ENCODE data around the gene NOXO1. TPM values are rescaled to one million over a fixed set of nuclear protein-coding genes. Genes with fewer than 3 reads are reported as not detected.

NOXO1 gene
- 1.2 TPM for total RNA-seq

GRCh38 chr16:1981398-1981836, at the start of gene NOXO1:
NOXO1 (minus strand) TSS chr16:1981469; CDS start chr16:1981179, 290 bp downstream.

GRCh38 chr16:2026461-2027023, 45.3 kb upstream of the NOXO1 start, which contains the start of gene NHERF2:
NHERF2 (plus strand) TSS chr16:2026902; CDS start chr16:2027006, 104 bp downstream.

GRCh38 chr16:2019518-2019920, 38.2 kb upstream of the NOXO1 start, which contains the start of gene NPW:
NPW (plus strand) TSS chr16:2019785.

GRCh38 chr16:2009791-2010510, 28.7 kb upstream of the NOXO1 start, which contains the start of gene ZNF598:
ZNF598 (minus strand) TSS chr16:2009821.

GRCh38 chr16:1989209-1990100, 8.2 kb upstream of the NOXO1 start, which contains the start of gene SYNGR3:
SYNGR3 (plus strand) TSS chr16:1989970; CDS start chr16:1990103, 133 bp downstream.

GRCh38 chr16:1983544-1984346, 2.5 kb upstream of the NOXO1 start, which contains the start of gene GFER:
GFER (plus strand) TSS chr16:1984193; CDS start chr16:1984219, 26 bp downstream.

GRCh38 chr16:1971796-1972489, 9.3 kb downstream of the NOXO1 start, which contains the start of gene TBL3:
TBL3 (plus strand) TSS chr16:1972053; CDS start chr16:1972165, 112 bp downstream.

GRCh38 chr16:1966460-1966859, 14.8 kb downstream of the NOXO1 start, which contains the start of gene RNF151:
RNF151 (plus strand) TSS chr16:1966856; CDS start chr16:1966882, 26 bp downstream.

GRCh38 chr16:1964506-1965395, 16.5 kb downstream of the NOXO1 start, which contains the start of gene RPS2:
RPS2 (minus strand) TSS chr16:1964826; CDS start chr16:1964625, 201 bp downstream.

GRCh38 chr16:1959269-1960039, 21.8 kb downstream of the NOXO1 start, which contains the start of gene NDUFB10:
NDUFB10 (plus strand) TSS chr16:1959538; CDS start chr16:1959625, 87 bp downstream.

GRCh38 chr16:1942810-1943726, 38.2 kb downstream of the NOXO1 start, which contains the start of gene MSRB1:
MSRB1 (minus strand) TSS chr16:1943199; CDS start chr16:1943156, 43 bp downstream.

Small RNA genes within 50 kb of the gene (small RNA-seq; reads per million reads assigned to genes)
- gene AC005363.2, result not detected
- gene RN7SL219P, result not detected
- not detected for gene SNORA10
- not detected for gene SNORA64

Other genes starting within 250 kb of the NOXO1 start
- 23.8 TPM for gene NME3, start 209.9 kb downstream of the NOXO1 start, total RNA-seq
- gene EME2, start 208.7 kb downstream of the NOXO1 start, total RNA-seq, result 12.0 TPM
- 34.4 TPM for gene MRPS34, start 208.3 kb downstream of the NOXO1 start, total RNA-seq
- 44.5 TPM for gene SPSB3, start 198.9 kb downstream of the NOXO1 start, total RNA-seq
- gene NUBP2, start 198.5 kb downstream of the NOXO1 start, total RNA-seq, result 36.2 TPM
- not detected for gene IGFALS, start 187.8 kb downstream of the NOXO1 start, total RNA-seq
- gene HAGH, start 154.6 kb downstream of the NOXO1 start, total RNA-seq, result 67.4 TPM
- gene FAHD1, start 154.3 kb downstream of the NOXO1 start, total RNA-seq, result 44.3 TPM
- 1.8 TPM for gene MEIOB, start 109.3 kb downstream of the NOXO1 start, total RNA-seq
- not detected for gene HS3ST6, start 63.1 kb downstream of the NOXO1 start, total RNA-seq
- 6.7 TPM for gene MSRB1, start 38.3 kb downstream of the NOXO1 start, total RNA-seq
- not detected for gene RPL3L, start 26.8 kb downstream of the NOXO1 start, total RNA-seq
- 93.0 TPM for gene NDUFB10, start 21.9 kb downstream of the NOXO1 start, total RNA-seq
- gene RPS2, start 16.6 kb downstream of the NOXO1 start, total RNA-seq, result 1,359 TPM
- gene RNF151, start 14.6 kb downstream of the NOXO1 start, total RNA-seq, result not detected
- 13.1 TPM for gene TBL3, start 9.4 kb downstream of the NOXO1 start, total RNA-seq
- gene GFER, start 2.7 kb upstream of the NOXO1 start, total RNA-seq, result 14.1 TPM
- gene SYNGR3, start 8.5 kb upstream of the NOXO1 start, total RNA-seq, result 112 TPM
- gene ZNF598, start 28.4 kb upstream of the NOXO1 start, total RNA-seq, result 7.8 TPM
- gene NPW, start 38.3 kb upstream of the NOXO1 start, total RNA-seq, result not detected
- gene NHERF2, start 45.4 kb upstream of the NOXO1 start, total RNA-seq, result 23.5 TPM
- gene NTHL1, start 66.4 kb upstream of the NOXO1 start, total RNA-seq, result 26.8 TPM
- gene TSC2, start 66.5 kb upstream of the NOXO1 start, total RNA-seq, result 70.4 TPM
- 78.2 TPM for gene PKD1, start 154.4 kb upstream of the NOXO1 start, total RNA-seq
- gene RAB26, start 167.2 kb upstream of the NOXO1 start, total RNA-seq, result 8.1 TPM
- gene TRAF7, start 174.3 kb upstream of the NOXO1 start, total RNA-seq, result 23.5 TPM
- 41.3 TPM for gene CASKIN1, start 215.1 kb upstream of the NOXO1 start, total RNA-seq
- gene MLST8, start 224.0 kb upstream of the NOXO1 start, total RNA-seq, result 11.3 TPM
- 6.2 TPM for gene BRICD5, start 229.4 kb upstream of the NOXO1 start, total RNA-seq
- 17.5 TPM for gene PGP, start 233.4 kb upstream of the NOXO1 start, total RNA-seq
- 21.7 TPM for gene E4F1, start 242.1 kb upstream of the NOXO1 start, total RNA-seq

Measured in diencephalon (tissue), 1 donor.